ENCODE measurements around the gene SLFN12L.
"Not testable (repeated sequence)": the region's sequence is repeated elsewhere in the genome, so short reads cannot be mapped to it uniquely, and the experiment has no call there.

Gene SLFN12L

GRCh38 chr17:35537601-35538141 lies at the start of gene SLFN12L:
SLFN12L (minus strand) TSS chr17:35537678; CDS start chr17:35522364, 15,314 bp downstream.
- DNase-seq = peak; percentile 90
- in situ Hi-C loops (cut with MboI; ENCODE audit: low pct_unique_long_range_greater_than_20kb, low sequenced_read_pairs) = loop anchor here (25.0 kb wide), 1 partner anchor 175 kb away; the partner anchor contains the start of gene SLFN11

- no peak for DNase-seq
- in situ Hi-C loops (cut with MboI; ENCODE audit: low pct_unique_long_range_greater_than_20kb, low sequenced_read_pairs) = no loop called here
Measured at GRCh38 chr17:35586569-35587073, 49.1 kb upstream of the SLFN12L start.

GRCh38 chr17:35584061-35584460 lies 46.6 kb upstream of the SLFN12L start:
- no peak for DNase-seq
- in situ Hi-C loops (cut with MboI; ENCODE audit: low pct_unique_long_range_greater_than_20kb, low sequenced_read_pairs) = no loop called here

GRCh38 chr17:35578929-35579432 lies 41.5 kb upstream of the SLFN12L start:
- DNase-seq = no peak
- in situ Hi-C loops (cut with MboI; ENCODE audit: low pct_unique_long_range_greater_than_20kb, low sequenced_read_pairs) = no loop called here

GRCh38 chr17:35578197-35578928 lies 40.9 kb upstream of the SLFN12L start, which contains the start of gene PEX12:
PEX12 (minus strand) TSS chr17:35578571; CDS start chr17:35578021, 550 bp downstream.
- in situ Hi-C loops (cut with MboI; ENCODE audit: low pct_unique_long_range_greater_than_20kb, low sequenced_read_pairs) = no loop called here
- peak; percentile 92 for DNase-seq

GRCh38 chr17:35577830-35578196 lies 40.3 kb upstream of the SLFN12L start:
- in situ Hi-C loops (cut with MboI; ENCODE audit: low pct_unique_long_range_greater_than_20kb, low sequenced_read_pairs) = no loop called here
- no peak for DNase-seq

- no peak for DNase-seq
- in situ Hi-C loops (cut with MboI; ENCODE audit: low pct_unique_long_range_greater_than_20kb, low sequenced_read_pairs) = no loop called here
Measured at GRCh38 chr17:35575759-35576158, 38.3 kb upstream of the SLFN12L start.

- in situ Hi-C loops (cut with MboI; ENCODE audit: low pct_unique_long_range_greater_than_20kb, low sequenced_read_pairs) = no loop called here
Measured at GRCh38 chr17:35569405-35569804, 31.9 kb upstream of the SLFN12L start.

GRCh38 chr17:35568561-35568960 lies 31.1 kb upstream of the SLFN12L start:
- in situ Hi-C loops (cut with MboI; ENCODE audit: low pct_unique_long_range_greater_than_20kb, low sequenced_read_pairs) = no loop called here
- DNase-seq = peak; percentile 64

More at GRCh38 chr17:35569405-35569804, 31.9 kb upstream of the SLFN12L start:
- no peak for DNase-seq

GRCh38 chr17:35566968-35567367 lies 29.5 kb upstream of the SLFN12L start:
- no peak for DNase-seq
- in situ Hi-C loops (cut with MboI; ENCODE audit: low pct_unique_long_range_greater_than_20kb, low sequenced_read_pairs) = no loop called here

- DNase-seq; in situ Hi-C loops (cut with MboI; ENCODE audit: low pct_unique_long_range_greater_than_20kb, low sequenced_read_pairs): not testable (repeated sequence)
Measured at GRCh38 chr17:35563181-35563580, 25.7 kb upstream of the SLFN12L start.

- in situ Hi-C loops (cut with MboI; ENCODE audit: low pct_unique_long_range_greater_than_20kb, low sequenced_read_pairs) = no loop called here
- DNase-seq = peak; percentile 91
Measured at GRCh38 chr17:35560703-35561102, 23.2 kb upstream of the SLFN12L start, which contains the start of gene SLFN14. SLFN14 (minus strand) TSS chr17:35560819; CDS start chr17:35558062, 2,757 bp downstream.

- peak; percentile 53 for DNase-seq
- in situ Hi-C loops (cut with MboI; ENCODE audit: low pct_unique_long_range_greater_than_20kb, low sequenced_read_pairs) = no loop called here
Measured at GRCh38 chr17:35559495-35560210, 22.2 kb upstream of the SLFN12L start.

- in situ Hi-C loops (cut with MboI; ENCODE audit: low pct_unique_long_range_greater_than_20kb, low sequenced_read_pairs) = no loop called here
- DNase-seq = no peak
Measured at GRCh38 chr17:35557353-35557752, 19.9 kb upstream of the SLFN12L start.

GRCh38 chr17:35555691-35556090 lies 18.2 kb upstream of the SLFN12L start:
- in situ Hi-C loops (cut with MboI; ENCODE audit: low pct_unique_long_range_greater_than_20kb, low sequenced_read_pairs) = no loop called here
- DNase-seq = no peak

- DNase-seq = no peak
- in situ Hi-C loops (cut with MboI; ENCODE audit: low pct_unique_long_range_greater_than_20kb, low sequenced_read_pairs) = no loop called here
Measured at GRCh38 chr17:35554668-35555067, 17.2 kb upstream of the SLFN12L start.

GRCh38 chr17:35553310-35553709 lies 15.8 kb upstream of the SLFN12L start:
- in situ Hi-C loops (cut with MboI; ENCODE audit: low pct_unique_long_range_greater_than_20kb, low sequenced_read_pairs) = no loop called here
- DNase-seq = no peak

- in situ Hi-C loops (cut with MboI; ENCODE audit: low pct_unique_long_range_greater_than_20kb, low sequenced_read_pairs) = loop anchor here (25.0 kb wide), 1 partner anchor 187 kb away; the partner anchor contains the start of gene SLFN11
- no peak for DNase-seq
Measured at GRCh38 chr17:35548978-35549377, 11.5 kb upstream of the SLFN12L start.

- in situ Hi-C loops (cut with MboI; ENCODE audit: low pct_unique_long_range_greater_than_20kb, low sequenced_read_pairs) = loop anchor here (25.0 kb wide), 1 partner anchor 186 kb away; the partner anchor contains the start of gene SLFN11
- DNase-seq = no peak
Measured at GRCh38 chr17:35548208-35548810, 10.8 kb upstream of the SLFN12L start.

Data from KBM-7 (cell line).